Keratinocyte (primary cell): Measurements from ENCODE around the gene DNAH10. TPM values are rescaled to one million over a fixed set of nuclear protein-coding genes. Genes with fewer than 3 reads are reported as not detected.

Experiments used
- DNase-seq: peaks from one replicate; pipeline ENCODE4 v3.0.0-alpha.2; 2011; ENCODE audit warnings: low read depth, missing footprints, low spot score
- FAIRE-seq: peaks from 2 replicates; lab custom pipeline; 2011; peaks lifted over from hg19 to GRCh38; lab: Jason Lieb, UNC
- H2AFZ ChIP-seq: 2 replicates; pipeline ENCODE4 v1.6.0; 2012; ENCODE audit warnings: low read length, control low read depth, inconsistent platforms; ENCODE audit not compliant: control insufficient read depth
- H3K27ac ChIP-seq: 2 replicates; pipeline ENCODE4 v1.5.1; 2011; ENCODE audit warnings: low read length; ENCODE audit not compliant: control insufficient read depth, insufficient read depth
- H3K27me3 ChIP-seq: 3 replicates; pipeline ENCODE4 v1.6.0; 2011; ENCODE audit warnings: low read length; ENCODE audit not compliant: control insufficient read depth, insufficient read depth; ENCODE audit errors: extremely low read depth
- H3K36me3 ChIP-seq, 2 experiments: 2 replicates in 1 of 2; 3 replicates in 1 of 2; pipeline ENCODE4 v1.5.1; 2011; ENCODE audit warnings: low read length in 2 of 2, mild to moderate bottlenecking in 1 of 2; ENCODE audit not compliant: control insufficient read depth in 2 of 2, insufficient read depth in 2 of 2; ENCODE audit errors: extremely low read depth in 1 of 2
- H3K4me1 ChIP-seq: 3 replicates; pipeline ENCODE4 v1.5.1; 2011; ENCODE audit warnings: low read length; ENCODE audit not compliant: control insufficient read depth, insufficient read depth; ENCODE audit errors: extremely low read depth
- H3K4me2 ChIP-seq: 3 replicates; pipeline ENCODE4 v1.6.0; 2011; ENCODE audit warnings: low read depth, low read length; ENCODE audit not compliant: control insufficient read depth, insufficient read depth; ENCODE audit errors: extremely low read depth
- H3K4me3 ChIP-seq, 3 experiments: fragments of 200-600 bp in 1 of 3; sonication (generic) in 1 of 3; 2 replicates in 2 of 3; 3 replicates in 1 of 3; pipeline ENCODE4 v1.5.1; 2011 to 2016; ENCODE audit warnings: low read length in 3 of 3, mild to moderate bottlenecking in 3 of 3, control low read depth in 2 of 3, inconsistent platforms in 1 of 3, low read depth in 1 of 3, mixed read lengths in 1 of 3, mixed run types in 1 of 3, moderate library complexity in 1 of 3; ENCODE audit not compliant: control insufficient read depth in 2 of 3, insufficient read depth in 2 of 3; ENCODE audit errors: extremely low read depth in 1 of 3
- H3K79me2 ChIP-seq: 2 replicates; pipeline ENCODE4 v1.6.0; 2012; ENCODE audit warnings: low read length; ENCODE audit not compliant: control insufficient read depth, insufficient read depth
- H3K9ac ChIP-seq: 3 replicates; pipeline ENCODE4 v1.6.0; 2011; ENCODE audit warnings: low read length; ENCODE audit not compliant: control insufficient read depth, insufficient read depth; ENCODE audit errors: extremely low read depth
- H3K9me1 ChIP-seq: 3 replicates; pipeline ENCODE4 v1.6.0; 2011; ENCODE audit warnings: low read length; ENCODE audit not compliant: control insufficient read depth, insufficient read depth; ENCODE audit errors: extremely low read depth
- H3K9me3 ChIP-seq: 2 replicates; pipeline ENCODE4 v1.5.1; 2012; ENCODE audit warnings: low read depth, low read length; ENCODE audit not compliant: control insufficient read depth
- H4K20me1 ChIP-seq: 3 replicates; pipeline ENCODE4 v1.6.0; 2011; ENCODE audit warnings: low read length; ENCODE audit not compliant: control insufficient read depth, insufficient read depth; ENCODE audit errors: extremely low read depth
- EZH2 ChIP-seq: IDR thresholded peaks from one replicate; pipeline ENCODE4 v1.6.1; 2012; ENCODE audit warnings: inconsistent platforms, mild to moderate bottlenecking, low read length, moderate library complexity
- dilution Hi-C: fragments of 300-500 bp; cut with MboI; formaldehyde crosslinking; loops from one replicate; pipeline ENCODE4 v1.7.0; 2020; ENCODE audit warnings: low sequenced_read_pairs; ENCODE audit not compliant: extremely low pct_ligation_motif_present
- polyA plus RNA-seq, 5 experiments: library from polyadenylated mRNA; depleted of rRNA in 3 of 5; stranded (reverse) in 3 of 5; stranded (forward) in 1 of 5; unstranded in 1 of 5; fragments of >200 nt; gene quantifications; 1 replicate in 1 of 5; 2 replicates in 3 of 5; 3 replicates in 1 of 5; pipeline versions ENCODE4 v1.2.1 to v1.2.3, GENCODE V29; 2011 to 2012; ENCODE audit warnings: missing spikeins in 2 of 5, low read depth in 1 of 5, low replicate concordance in 1 of 5
- TF ChIP-seq, protein P1 (sequence below), 3 experiments: IDR thresholded peaks in 1 of 3; conservative IDR thresholded peaks in 1 of 3; optimal IDR thresholded peaks in 1 of 3; 2 replicates in 2 of 3; 3 replicates in 1 of 3; pipeline versions ENCODE3 to v1.5.1; 2011; ENCODE audit warnings: low read length in 3 of 3, mild to moderate bottlenecking in 3 of 3, moderate library complexity in 2 of 3, control low read depth in 1 of 3, inconsistent platforms in 1 of 3; ENCODE audit not compliant: insufficient read depth in 2 of 3; ENCODE audit errors: extremely low read depth in 1 of 3

Gene DNAH10
- polyA plus RNA-seq, 1 donor (not counting 4 experiments of a cell fraction or from before 2014, with no cell fraction given), result 0.08 TPM

DNA sequence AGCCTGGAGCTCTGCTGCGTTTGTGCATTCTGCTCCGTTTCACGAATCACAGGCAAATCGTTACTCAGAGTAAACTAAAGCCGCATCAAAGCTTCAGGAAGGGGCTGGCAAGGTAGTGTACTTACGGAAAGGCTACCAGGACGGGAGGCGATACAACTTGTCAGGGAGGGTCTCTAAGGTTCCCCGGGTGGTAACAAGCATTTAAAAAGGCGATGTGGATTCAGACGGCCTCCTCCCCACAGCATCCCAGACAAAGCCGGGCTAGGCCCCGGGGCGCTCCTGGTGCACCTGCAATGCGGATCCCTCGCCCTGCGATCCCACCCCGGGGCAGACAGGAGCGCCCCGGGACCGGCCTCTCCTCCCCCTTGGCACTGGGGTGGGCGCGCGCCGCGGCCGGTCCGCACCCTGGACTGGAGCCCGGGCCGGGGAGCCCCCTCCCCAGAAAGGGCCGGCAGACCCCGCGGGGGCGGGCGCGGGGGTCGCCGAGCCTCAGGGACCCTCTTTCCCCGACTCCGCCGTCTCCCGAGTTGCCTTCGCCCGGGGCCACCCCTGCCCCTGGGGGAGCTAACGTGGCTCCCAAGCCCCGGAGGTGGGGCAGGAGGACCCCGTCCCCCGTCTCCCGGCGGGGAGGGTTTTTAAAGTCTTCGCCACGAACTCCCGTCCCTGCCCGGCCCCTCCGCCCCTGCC is 209.8 kb downstream of the DNAH10 start:
- Histone ChIP-seq H2AFZ (peak overlapping the region; percentile 77), H3K9me1 (no peaks in the 10 kb centered on the region), H3K4me2 (peak overlapping the region; percentile 96), H3K79me2 (peaks cover 18% of the 10 kb centered on the region), H3K27ac (peak overlapping the region; percentile 58), H3K9me3 (no peaks in the 10 kb centered on the region), H3K4me3 (peak overlapping the region; percentile 79 to 88 (median 87)), H4K20me1 (no peaks in the 10 kb centered on the region), H3K27me3 (no peaks in the 10 kb centered on the region), H3K9ac (peak overlapping the region; percentile 73), H3K4me1 (peaks cover 20% of the 10 kb centered on the region), H3K36me3 (peaks cover 0 to 10% of the 10 kb centered on the region in 2 experiments)
- no peak for DNase-seq
- FAIRE-seq, result peak; percentile 53
- TF ChIP-seq, protein P1, sequence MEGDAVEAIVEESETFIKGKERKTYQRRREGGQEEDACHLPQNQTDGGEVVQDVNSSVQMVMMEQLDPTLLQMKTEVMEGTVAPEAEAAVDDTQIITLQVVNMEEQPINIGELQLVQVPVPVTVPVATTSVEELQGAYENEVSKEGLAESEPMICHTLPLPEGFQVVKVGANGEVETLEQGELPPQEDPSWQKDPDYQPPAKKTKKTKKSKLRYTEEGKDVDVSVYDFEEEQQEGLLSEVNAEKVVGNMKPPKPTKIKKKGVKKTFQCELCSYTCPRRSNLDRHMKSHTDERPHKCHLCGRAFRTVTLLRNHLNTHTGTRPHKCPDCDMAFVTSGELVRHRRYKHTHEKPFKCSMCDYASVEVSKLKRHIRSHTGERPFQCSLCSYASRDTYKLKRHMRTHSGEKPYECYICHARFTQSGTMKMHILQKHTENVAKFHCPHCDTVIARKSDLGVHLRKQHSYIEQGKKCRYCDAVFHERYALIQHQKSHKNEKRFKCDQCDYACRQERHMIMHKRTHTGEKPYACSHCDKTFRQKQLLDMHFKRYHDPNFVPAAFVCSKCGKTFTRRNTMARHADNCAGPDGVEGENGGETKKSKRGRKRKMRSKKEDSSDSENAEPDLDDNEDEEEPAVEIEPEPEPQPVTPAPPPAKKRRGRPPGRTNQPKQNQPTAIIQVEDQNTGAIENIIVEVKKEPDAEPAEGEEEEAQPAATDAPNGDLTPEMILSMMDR (optimal IDR thresholded peaks at IDR 0.05 in 1 of 3, IDR thresholded peaks at IDR 0.05 in 1 of 3, conservative IDR thresholded peaks at IDR 0.05 in 1 of 3; ENCODE audit: extremely low read depth in 1 of 3, insufficient read depth in 2 of 3, low read length in 3 of 3), result no peak
- TF ChIP-seq EZH2, result no peak
- dilution Hi-C loops, result no loop called here

DNA sequence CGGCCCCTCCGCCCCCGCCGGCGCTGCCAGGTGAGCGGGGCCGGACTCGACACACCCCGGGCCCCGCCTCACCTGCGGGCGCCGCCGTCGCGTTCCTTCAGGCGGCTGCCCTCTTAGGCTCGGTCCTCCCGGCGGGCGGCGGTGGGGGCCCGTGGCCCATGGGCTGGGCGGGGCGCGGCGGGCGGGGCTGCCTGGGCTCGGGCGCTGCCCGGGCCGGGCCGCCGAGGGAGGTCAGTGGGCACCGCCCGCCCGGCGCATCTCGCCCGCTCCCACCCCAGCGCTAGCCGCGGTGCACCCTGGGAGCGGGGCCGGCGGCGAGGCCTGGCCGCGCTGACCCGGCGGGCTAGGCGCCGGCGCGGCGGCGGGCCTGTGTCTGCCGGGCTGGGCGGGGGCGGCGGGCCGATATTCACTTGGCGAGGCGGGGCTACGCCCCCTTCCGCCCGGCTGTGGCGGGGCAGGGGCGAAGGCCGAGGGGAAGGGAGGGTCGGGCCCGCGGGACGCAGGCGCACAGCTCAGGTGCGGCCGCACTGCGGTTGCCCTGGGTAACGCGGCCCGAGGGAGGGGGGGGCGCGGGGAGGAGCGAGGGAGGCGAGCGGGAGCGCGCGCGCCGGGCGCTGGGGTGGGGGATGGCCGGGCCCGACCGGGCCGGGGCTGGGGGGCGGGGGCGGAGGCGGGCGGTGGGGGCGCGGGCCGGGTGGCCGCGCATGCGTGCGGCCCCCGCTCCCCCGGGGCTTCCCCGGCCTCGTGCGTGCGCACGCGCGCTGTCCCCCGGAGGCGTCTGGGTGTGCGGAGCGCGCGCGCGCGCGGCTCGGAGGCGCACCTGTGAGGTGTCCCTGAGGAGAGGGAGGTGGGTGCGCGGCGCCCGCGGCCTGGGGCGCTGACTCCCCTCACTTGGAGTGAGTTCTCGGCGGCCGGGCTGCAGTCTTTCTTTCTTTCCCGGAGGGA is 210.6 kb downstream of the DNAH10 start, which contains the start of the genes CCDC92 and ZNF664:
Gene CCDC92, minus strand, starts transcription at position 375 of the 945 bp plus-strand sequence. CDS start 28,526 bp downstream, outside the sequence.
Gene ZNF664, plus strand, starts transcription at position 759 of the 945 bp plus-strand sequence. CDS start 38,930 bp downstream, outside the sequence.
- peaks cover 20% of the 10 kb centered on the region for H3K4me1 ChIP-seq
- H3K9me3 ChIP-seq, result no peaks in the 10 kb centered on the region
- H3K9ac ChIP-seq, result peak within 1 kb of the TSS; percentile 76
- no peaks in the 10 kb centered on the region for H4K20me1 ChIP-seq
- H3K4me3 ChIP-seq, result peak within 1 kb of the TSS; percentile 79 to 88 (median 87)
- peak within 1 kb of the TSS; percentile 79 for H2AFZ ChIP-seq
- H3K4me2 ChIP-seq, result peak within 1 kb of the TSS; percentile 96
- dilution Hi-C loops, result no loop called here
- H3K9me1 ChIP-seq, result no peaks in the 10 kb centered on the region
- H3K27me3 ChIP-seq, result no peaks in the 10 kb centered on the region
- peaks cover 0 to 10% of the 10 kb centered on the region in 2 experiments for H3K36me3 ChIP-seq
- peaks cover 18% of the 10 kb centered on the region for H3K79me2 ChIP-seq
- no peak for DNase-seq
- no peak for FAIRE-seq
- H3K27ac ChIP-seq, result peak within 1 kb of the TSS; percentile 58
- no peak for TF ChIP-seq EZH2
- TF ChIP-seq, protein P1 (optimal IDR thresholded peaks at IDR 0.05 in 1 of 3, IDR thresholded peaks at IDR 0.05 in 1 of 3, conservative IDR thresholded peaks at IDR 0.05 in 1 of 3; ENCODE audit: extremely low read depth in 1 of 3, insufficient read depth in 2 of 3, low read length in 3 of 3), result peak in 1 of 3 experiments; percentile 33
